HG02763 (cell line): Measurements from ENCODE around the gene MAPKAPK2.
"Not testable (repeated sequence)": the region's sequence is repeated elsewhere in the genome, so short reads cannot be mapped to it uniquely, and the experiment has no call there.

ENCODE experiments used
- ATAC-seq: cut with Tn5 transposase; IDR thresholded peaks from one replicate; pipeline ENCODE4 v1.9.1; 2021; ENCODE audit warnings: mild to moderate bottlenecking, moderate library complexity; ENCODE audit not compliant: unreplicated experiment

Gene MAPKAPK2

GRCh38 chr1:206684478-206685333 lies at the start of gene MAPKAPK2:
TSS of gene MAPKAPK2 (plus strand) at chr1:206684905. CDS start at chr1:206685230, 325 bp downstream.
- ATAC-seq: peak; percentile 45

- peak; percentile 90 for ATAC-seq
Observed at GRCh38 chr1:206635080-206635977, 49.4 kb upstream of the MAPKAPK2 start, which contains the start of gene DYRK3. TSS of gene DYRK3 (plus strand) at chr1:206635536. CDS start at chr1:206635704, 168 bp downstream.

GRCh38 chr1:206635978-206636345 lies 48.7 kb upstream of the MAPKAPK2 start:
- ATAC-seq: no peak

- no peak for ATAC-seq
Observed at GRCh38 chr1:206636671-206637070, 48.0 kb upstream of the MAPKAPK2 start.

GRCh38 chr1:206637605-206638004 lies 47.1 kb upstream of the MAPKAPK2 start:
- ATAC-seq: no peak

GRCh38 chr1:206642074-206642473 lies 42.6 kb upstream of the MAPKAPK2 start:
- not testable (repeated sequence) for ATAC-seq

- ATAC-seq: no peak
Observed at GRCh38 chr1:206643118-206643698, 41.5 kb upstream of the MAPKAPK2 start.

- ATAC-seq: no peak
Observed at GRCh38 chr1:206646504-206646903, 38.2 kb upstream of the MAPKAPK2 start.

- ATAC-seq: no peak
Observed at GRCh38 chr1:206647224-206647623, 37.5 kb upstream of the MAPKAPK2 start.

- no peak for ATAC-seq
Observed at GRCh38 chr1:206649261-206649921, 35.3 kb upstream of the MAPKAPK2 start.

- no peak for ATAC-seq
Observed at GRCh38 chr1:206651014-206651413, 33.7 kb upstream of the MAPKAPK2 start.

GRCh38 chr1:206651958-206652890 lies 32.5 kb upstream of the MAPKAPK2 start:
- no peak for ATAC-seq

- ATAC-seq: no peak
Observed at GRCh38 chr1:206653715-206654459, 30.8 kb upstream of the MAPKAPK2 start.

- no peak for ATAC-seq
Observed at GRCh38 chr1:206654828-206655227, 29.9 kb upstream of the MAPKAPK2 start.

- ATAC-seq: no peak
Observed at GRCh38 chr1:206655471-206655882, 29.2 kb upstream of the MAPKAPK2 start.

GRCh38 chr1:206656936-206657335 lies 27.8 kb upstream of the MAPKAPK2 start:
- ATAC-seq: no peak

- no peak for ATAC-seq
Observed at GRCh38 chr1:206657751-206658150, 27.0 kb upstream of the MAPKAPK2 start.

GRCh38 chr1:206658264-206658980 lies 26.3 kb upstream of the MAPKAPK2 start:
- ATAC-seq: no peak
